LNCaP clone FGC (cell line): ENCODE results near the gene COL21A1.

Experiments used
- DNase-seq: peaks from one replicate; pipeline ENCODE4 v3.0.0-alpha.2; 2011; ENCODE audit warnings: low read depth
- H3K4me3 ChIP-seq: 2 replicates; pipeline ENCODE4 v1.5.1; 2011; ENCODE audit warnings: mild to moderate bottlenecking, low read depth, low read length, control low read depth
- CTCF ChIP-seq: IDR thresholded peaks from 2 replicates; pipeline ENCODE4 v1.5.1; 2012; ENCODE audit warnings: mild to moderate bottlenecking; ENCODE audit not compliant: control insufficient read depth, insufficient read depth; ENCODE audit errors: extremely low read depth

Gene COL21A1

GRCh38 chr6:56173228-56173627 is 74.2 kb downstream of the COL21A1 start:
- no peak for TF ChIP-seq CTCF
- no peak for DNase-seq
- H3K4me3 ChIP-seq, result no peak overlapping the region

GRCh38 chr6:56172144-56172543 is 75.2 kb downstream of the COL21A1 start:
- no peak for TF ChIP-seq CTCF
- H3K4me3 ChIP-seq, result no peak overlapping the region
- DNase-seq, result no peak

- DNase-seq, result no peak
- TF ChIP-seq CTCF, result no peak
- no peak overlapping the region for H3K4me3 ChIP-seq
Measured at GRCh38 chr6:56169366-56169765, 78.0 kb downstream of the COL21A1 start.

GRCh38 chr6:56168596-56168995 is 78.8 kb downstream of the COL21A1 start:
- H3K4me3 ChIP-seq, result no peak overlapping the region
- no peak for TF ChIP-seq CTCF
- DNase-seq, result no peak

- no peak for DNase-seq
- H3K4me3 ChIP-seq, result no peak overlapping the region
- TF ChIP-seq CTCF, result no peak
Measured at GRCh38 chr6:56162081-56162480, 85.3 kb downstream of the COL21A1 start.

GRCh38 chr6:56160489-56160888 is 86.9 kb downstream of the COL21A1 start:
- no peak overlapping the region for H3K4me3 ChIP-seq
- no peak for DNase-seq
- TF ChIP-seq CTCF, result no peak

- DNase-seq, result no peak
- TF ChIP-seq CTCF, result no peak
- no peak overlapping the region for H3K4me3 ChIP-seq
Measured at GRCh38 chr6:56158571-56158970, 88.8 kb downstream of the COL21A1 start.
